Germinal center (tissue), 1 donor: ENCODE results near the gene ADCY10.

ENCODE experiments used
- DNase-seq: peaks from one replicate; pipeline ENCODE4 v3.0.0; 2012; ENCODE audit warnings: mixed read lengths, low spot score

Gene ADCY10

GRCh38 chr1:167781558-167781957 lies 132.4 kb downstream of the ADCY10 start:
- no peak for DNase-seq

- no peak for DNase-seq
Measured at GRCh38 chr1:167777269-167777650, 136.7 kb downstream of the ADCY10 start.

- DNase-seq, result no peak
Measured at GRCh38 chr1:167776616-167777268, 137.2 kb downstream of the ADCY10 start.

- no peak for DNase-seq
Measured at GRCh38 chr1:167776151-167776550, 137.8 kb downstream of the ADCY10 start.

GRCh38 chr1:167775178-167775577 lies 138.8 kb downstream of the ADCY10 start:
- DNase-seq, result no peak

GRCh38 chr1:167774710-167775109 lies 139.2 kb downstream of the ADCY10 start:
- no peak for DNase-seq

GRCh38 chr1:167773516-167773915 lies 140.4 kb downstream of the ADCY10 start:
- DNase-seq, result no peak

GRCh38 chr1:167772436-167772835 lies 141.5 kb downstream of the ADCY10 start:
- DNase-seq, result no peak

GRCh38 chr1:167770127-167770526 lies 143.8 kb downstream of the ADCY10 start:
- DNase-seq, result no peak

- no peak for DNase-seq
Measured at GRCh38 chr1:167767761-167768160, 146.2 kb downstream of the ADCY10 start.

GRCh38 chr1:167766538-167766937 lies 147.4 kb downstream of the ADCY10 start:
- no peak for DNase-seq

GRCh38 chr1:167765496-167765895 lies 148.4 kb downstream of the ADCY10 start:
- DNase-seq, result no peak

- DNase-seq, result no peak
Measured at GRCh38 chr1:167764458-167765330, 149.2 kb downstream of the ADCY10 start.

GRCh38 chr1:167763525-167764220 lies 150.3 kb downstream of the ADCY10 start:
- DNase-seq, result no peak

- no peak for DNase-seq
Measured at GRCh38 chr1:167762061-167762746, 151.7 kb downstream of the ADCY10 start.

GRCh38 chr1:167761400-167761799 lies 152.5 kb downstream of the ADCY10 start:
- DNase-seq, result no peak
